Measurements from ENCODE around the gene POLR2B.
"Not testable (repeated sequence)": the region's sequence is repeated elsewhere in the genome, so short reads cannot be mapped to it uniquely, and the experiment has no call there.

The POLR2B gene

DNA sequence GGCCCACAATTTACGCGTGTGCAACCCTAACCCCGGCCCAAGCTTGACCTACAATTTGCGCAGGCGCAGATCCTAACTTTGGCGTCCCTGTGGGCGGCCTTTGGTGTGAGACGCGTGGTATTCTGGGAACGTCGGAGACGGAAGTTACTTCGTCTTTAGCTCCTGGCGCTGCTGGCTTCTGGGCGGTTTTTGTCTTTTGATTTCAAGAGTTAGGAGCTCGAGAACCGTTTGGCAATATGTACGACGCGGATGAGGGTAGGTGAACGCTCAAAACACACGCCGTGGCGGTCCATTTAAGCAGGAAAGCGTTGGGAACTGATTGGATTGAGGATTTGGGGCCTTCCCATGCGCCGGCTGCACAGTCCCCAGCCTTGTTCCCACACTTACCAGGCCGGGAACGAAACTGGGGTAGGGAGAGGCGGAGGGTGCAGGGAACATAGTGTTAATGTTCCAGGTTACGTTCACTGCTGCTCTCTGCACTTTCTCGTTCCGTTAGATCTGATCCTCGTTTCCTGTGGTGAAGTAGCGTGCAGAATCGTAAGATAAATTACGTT lies at the start of gene POLR2B:
TSS of gene POLR2B (plus strand) at position 147 of the 554 bp plus-strand sequence. CDS start at position 237, 90 bp downstream.
- TF ChIP-seq, protein P1, sequence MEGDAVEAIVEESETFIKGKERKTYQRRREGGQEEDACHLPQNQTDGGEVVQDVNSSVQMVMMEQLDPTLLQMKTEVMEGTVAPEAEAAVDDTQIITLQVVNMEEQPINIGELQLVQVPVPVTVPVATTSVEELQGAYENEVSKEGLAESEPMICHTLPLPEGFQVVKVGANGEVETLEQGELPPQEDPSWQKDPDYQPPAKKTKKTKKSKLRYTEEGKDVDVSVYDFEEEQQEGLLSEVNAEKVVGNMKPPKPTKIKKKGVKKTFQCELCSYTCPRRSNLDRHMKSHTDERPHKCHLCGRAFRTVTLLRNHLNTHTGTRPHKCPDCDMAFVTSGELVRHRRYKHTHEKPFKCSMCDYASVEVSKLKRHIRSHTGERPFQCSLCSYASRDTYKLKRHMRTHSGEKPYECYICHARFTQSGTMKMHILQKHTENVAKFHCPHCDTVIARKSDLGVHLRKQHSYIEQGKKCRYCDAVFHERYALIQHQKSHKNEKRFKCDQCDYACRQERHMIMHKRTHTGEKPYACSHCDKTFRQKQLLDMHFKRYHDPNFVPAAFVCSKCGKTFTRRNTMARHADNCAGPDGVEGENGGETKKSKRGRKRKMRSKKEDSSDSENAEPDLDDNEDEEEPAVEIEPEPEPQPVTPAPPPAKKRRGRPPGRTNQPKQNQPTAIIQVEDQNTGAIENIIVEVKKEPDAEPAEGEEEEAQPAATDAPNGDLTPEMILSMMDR (IDR thresholded peaks at IDR 0.05; ENCODE audit: borderline replicate concordance, control extremely low read depth, extremely low read depth, insufficient read depth, missing control alignments): no peak
- DNase-seq (ENCODE audit: low spot score): peak; percentile 87
- in situ Hi-C loops (cut with MboI; ENCODE audit: low sequenced_read_pairs, unreplicated experiment): no loop called here

DNA sequence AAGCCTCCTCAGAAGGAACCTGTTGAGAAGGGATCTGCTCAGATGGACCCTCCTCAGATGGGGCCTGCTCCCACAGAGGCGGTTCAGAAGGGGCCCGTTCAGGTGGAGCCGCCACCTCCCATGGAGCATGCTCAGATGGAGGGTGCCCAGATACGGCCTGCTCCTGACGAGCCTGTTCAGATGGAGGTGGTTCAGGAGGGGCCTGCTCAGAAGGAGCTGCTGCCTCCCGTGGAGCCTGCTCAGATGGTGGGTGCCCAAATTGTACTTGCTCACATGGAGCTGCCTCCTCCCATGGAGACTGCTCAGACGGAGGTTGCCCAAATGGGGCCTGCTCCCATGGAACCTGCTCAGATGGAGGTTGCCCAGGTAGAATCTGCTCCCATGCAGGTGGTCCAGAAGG lies 48.1 kb upstream of the POLR2B start:
- in situ Hi-C loops (cut with MboI; ENCODE audit: low sequenced_read_pairs, unreplicated experiment): no loop called here

DNA sequence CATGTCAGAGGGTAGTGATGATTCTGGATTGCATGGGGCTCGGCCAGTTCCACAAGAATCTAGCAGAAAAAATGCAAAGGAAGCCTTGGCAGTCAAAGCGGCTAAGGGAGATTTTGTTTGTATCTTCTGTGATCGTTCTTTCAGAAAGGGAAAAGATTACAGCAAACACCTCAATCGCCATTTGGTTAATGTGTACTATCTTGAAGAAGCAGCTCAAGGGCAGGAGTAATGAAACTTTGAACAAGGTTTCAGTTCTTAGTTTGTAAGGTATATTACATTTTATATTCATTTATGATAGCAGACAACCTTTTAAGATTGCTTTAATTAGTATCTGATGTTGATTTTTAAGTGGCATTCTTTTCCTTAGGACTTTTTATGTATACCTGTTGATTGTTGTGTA lies 46.8 kb upstream of the POLR2B start:
- DNase-seq (ENCODE audit: low spot score): no peak
- in situ Hi-C loops (cut with MboI; ENCODE audit: low sequenced_read_pairs, unreplicated experiment): no loop called here
- TF ChIP-seq, protein P1 (IDR thresholded peaks at IDR 0.05; ENCODE audit: borderline replicate concordance, control extremely low read depth, extremely low read depth, insufficient read depth, missing control alignments): no peak

More for the DNA sequence above, 48.1 kb upstream of the POLR2B start:
- TF ChIP-seq, protein P1 (IDR thresholded peaks at IDR 0.05; ENCODE audit: borderline replicate concordance, control extremely low read depth, extremely low read depth, insufficient read depth, missing control alignments): no peak
- no peak for DNase-seq (ENCODE audit: low spot score)

DNA sequence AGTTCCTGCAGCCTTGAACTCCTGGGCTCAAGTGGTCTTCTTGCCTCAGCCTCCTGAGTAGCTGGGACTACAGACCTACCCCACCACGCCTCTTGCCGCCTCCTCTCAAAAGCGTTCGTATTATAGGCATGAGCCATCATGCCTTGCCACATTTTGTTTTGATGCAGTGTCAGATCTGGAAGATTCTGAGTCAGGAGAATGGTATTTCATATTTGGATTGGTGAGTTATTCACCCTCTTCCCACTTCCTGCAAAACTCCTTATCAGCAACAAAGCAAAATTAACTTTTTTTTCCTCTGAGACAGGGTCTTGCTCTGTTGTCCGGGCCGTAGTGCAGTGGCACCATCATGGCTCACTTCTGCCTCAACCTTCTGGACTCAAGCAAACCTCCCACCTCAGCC lies 41.4 kb upstream of the POLR2B start:
- in situ Hi-C loops (cut with MboI; ENCODE audit: low sequenced_read_pairs, unreplicated experiment): no loop called here
- no peak for DNase-seq (ENCODE audit: low spot score)
- TF ChIP-seq, protein P1 (IDR thresholded peaks at IDR 0.05; ENCODE audit: borderline replicate concordance, control extremely low read depth, extremely low read depth, insufficient read depth, missing control alignments): no peak

DNA sequence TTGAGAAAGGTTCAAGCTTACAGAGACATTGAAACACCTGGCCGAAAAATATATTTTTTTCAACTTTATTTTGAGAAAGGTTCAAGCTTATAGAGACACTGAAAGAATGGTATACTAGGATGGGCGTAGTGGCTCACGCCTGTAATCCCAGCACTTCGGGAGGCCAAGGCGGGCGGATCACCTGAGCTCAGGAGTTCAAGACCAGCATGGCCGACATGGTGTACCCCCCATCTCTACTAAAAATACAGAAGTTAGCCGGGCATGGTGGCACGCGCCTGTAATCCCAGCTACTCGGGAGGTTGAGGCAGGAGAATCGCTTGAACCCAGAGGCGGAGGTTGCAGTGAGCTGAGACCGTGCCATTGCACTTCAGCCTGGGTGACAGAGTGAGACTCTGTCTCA lies 38.9 kb upstream of the POLR2B start:
- DNase-seq (ENCODE audit: low spot score); in situ Hi-C loops (cut with MboI; ENCODE audit: low sequenced_read_pairs, unreplicated experiment): not testable (repeated sequence)

DNA sequence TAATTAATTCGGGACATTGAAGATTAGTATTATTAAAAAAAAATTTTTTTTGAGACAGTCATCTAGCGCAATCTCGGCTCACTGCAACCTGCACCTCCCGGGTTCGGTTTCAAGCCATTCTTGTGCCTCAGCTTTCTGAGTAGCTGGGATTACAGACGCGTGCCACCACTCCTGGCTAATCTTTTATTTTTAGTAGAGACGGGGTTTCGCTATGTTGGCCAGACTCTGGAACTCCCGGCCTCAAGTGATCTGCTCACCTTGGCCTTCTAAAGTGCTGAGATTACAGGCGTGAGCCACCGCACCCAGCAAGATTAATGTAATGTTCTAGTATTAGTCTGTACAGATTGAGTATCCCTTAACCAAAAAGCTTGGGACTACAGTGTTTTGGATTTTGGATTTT lies 38.3 kb upstream of the POLR2B start:
- no peak for DNase-seq (ENCODE audit: low spot score)
- in situ Hi-C loops (cut with MboI; ENCODE audit: low sequenced_read_pairs, unreplicated experiment): no loop called here
- TF ChIP-seq, protein P1 (IDR thresholded peaks at IDR 0.05; ENCODE audit: borderline replicate concordance, control extremely low read depth, extremely low read depth, insufficient read depth, missing control alignments): no peak

DNA sequence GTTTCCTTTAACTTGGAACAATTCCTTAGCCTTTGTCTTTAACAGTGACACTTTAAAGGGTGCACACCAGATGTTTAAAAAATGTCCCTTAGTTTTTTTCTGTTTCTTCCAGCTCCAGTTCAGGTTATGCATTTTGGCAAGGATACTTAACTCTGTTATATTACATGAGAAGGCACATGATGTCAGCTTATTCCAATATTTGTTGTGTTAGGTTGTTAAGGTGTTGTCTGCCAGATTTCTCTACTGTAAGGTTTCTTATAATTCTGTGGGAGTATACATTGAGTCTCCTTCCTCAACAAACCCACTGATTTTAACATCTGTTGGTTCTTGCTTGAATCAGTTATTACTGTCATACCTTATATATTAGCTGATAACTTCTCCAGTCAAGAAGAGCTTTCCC lies 37.7 kb upstream of the POLR2B start:
- in situ Hi-C loops (cut with MboI; ENCODE audit: low sequenced_read_pairs, unreplicated experiment): no loop called here
- DNase-seq (ENCODE audit: low spot score): no peak

More for the DNA sequence above, 37.7 kb upstream of the POLR2B start:
- TF ChIP-seq, protein P1 (IDR thresholded peaks at IDR 0.05; ENCODE audit: borderline replicate concordance, control extremely low read depth, extremely low read depth, insufficient read depth, missing control alignments): no peak

Data from GM13976 (cell line).